Measurements from ENCODE around the gene LUC7L.
"Not testable (repeated sequence)": the region's sequence is repeated elsewhere in the genome, so short reads cannot be mapped to it uniquely, and the experiment has no call there.

LUC7L gene

GRCh38 chr16:249431-249830 lies 20.2 kb upstream of the LUC7L start:
- no peaks in the 10 kb centered on the region for H3K4me1 ChIP-seq (ENCODE audit: control insufficient read depth, insufficient read depth, low read length)
- no peaks in the 10 kb centered on the region for H3K9me3 ChIP-seq (ENCODE audit: control insufficient read depth in 2 of 2, low read length in 2 of 2)
- no peaks in the 10 kb centered on the region for H3K27me3 ChIP-seq (ENCODE audit: control insufficient read depth in 1 of 2, insufficient read depth in 2 of 2, low read length in 2 of 2)
- no peak overlapping the region for H3K4me3 ChIP-seq (ENCODE audit: low read length in 2 of 2)
- no peak overlapping the region for H3K9ac ChIP-seq (ENCODE audit: low read length in 2 of 2)
- H3K36me3 ChIP-seq (ENCODE audit: control insufficient read depth in 2 of 2, insufficient read depth in 2 of 2, low read length in 2 of 2), result peaks cover 8 to 13% of the 10 kb centered on the region in 2 donors
- H3K27ac ChIP-seq (ENCODE audit: low read length), result no peak overlapping the region

- Histone ChIP-seq H3K27me3 (ENCODE audit: control insufficient read depth in 1 of 2, insufficient read depth in 2 of 2, low read length in 2 of 2) (no peaks in the 10 kb centered on the region), H3K4me1 (ENCODE audit: control insufficient read depth, insufficient read depth, low read length) (no peaks in the 10 kb centered on the region), H3K4me3 (ENCODE audit: low read length in 2 of 2) (no peak overlapping the region), H3K36me3 (ENCODE audit: control insufficient read depth in 2 of 2, insufficient read depth in 2 of 2, low read length in 2 of 2) (peaks cover 8% of the 10 kb centered on the region in 2 donors), H3K9ac (ENCODE audit: low read length in 2 of 2) (no peak overlapping the region), H3K9me3 (ENCODE audit: control insufficient read depth in 2 of 2, low read length in 2 of 2) (no peaks in the 10 kb centered on the region), H3K27ac (ENCODE audit: low read length) (no peak overlapping the region)
These were observed 17.8 kb upstream of the LUC7L start for GRCh38 chr16:247027-247426.

- Histone ChIP-seq H3K9me3 (ENCODE audit: control insufficient read depth in 2 of 2, low read length in 2 of 2) (no peaks in the 10 kb centered on the region), H3K27me3 (ENCODE audit: control insufficient read depth in 1 of 2, insufficient read depth in 2 of 2, low read length in 2 of 2) (no peaks in the 10 kb centered on the region), H3K36me3 (ENCODE audit: control insufficient read depth in 2 of 2, insufficient read depth in 2 of 2, low read length in 2 of 2) (peaks cover 1 to 4% of the 10 kb centered on the region in 2 donors), H3K27ac (ENCODE audit: low read length) (no peak overlapping the region), H3K9ac (ENCODE audit: low read length in 2 of 2) (no peak overlapping the region), H3K4me1 (ENCODE audit: control insufficient read depth, insufficient read depth, low read length) (no peaks in the 10 kb centered on the region), H3K4me3 (ENCODE audit: low read length in 2 of 2) (no peak overlapping the region)
These were observed 15.9 kb upstream of the LUC7L start for GRCh38 chr16:245105-245504.

GRCh38 chr16:243348-243747 lies 14.1 kb upstream of the LUC7L start:
- H3K27me3 ChIP-seq (ENCODE audit: control insufficient read depth in 1 of 2, insufficient read depth in 2 of 2, low read length in 2 of 2), result no peaks in the 10 kb centered on the region
- H3K4me1 ChIP-seq (ENCODE audit: control insufficient read depth, insufficient read depth, low read length), result peaks cover 5% of the 10 kb centered on the region
- H3K9me3 ChIP-seq (ENCODE audit: control insufficient read depth in 2 of 2, low read length in 2 of 2), result no peaks in the 10 kb centered on the region
- no peaks in the 10 kb centered on the region for H3K36me3 ChIP-seq (ENCODE audit: control insufficient read depth in 2 of 2, insufficient read depth in 2 of 2, low read length in 2 of 2)
- H3K4me3 ChIP-seq (ENCODE audit: low read length in 2 of 2), result no peak overlapping the region
- no peak overlapping the region for H3K27ac ChIP-seq (ENCODE audit: low read length)
- no peak overlapping the region for H3K9ac ChIP-seq (ENCODE audit: low read length in 2 of 2)

GRCh38 chr16:242281-242680 lies 13.0 kb upstream of the LUC7L start:
- H3K36me3 ChIP-seq (ENCODE audit: control insufficient read depth in 2 of 2, insufficient read depth in 2 of 2, low read length in 2 of 2), result no peaks in the 10 kb centered on the region
- no peak overlapping the region for H3K9ac ChIP-seq (ENCODE audit: low read length in 2 of 2)
- no peaks in the 10 kb centered on the region for H3K9me3 ChIP-seq (ENCODE audit: control insufficient read depth in 2 of 2, low read length in 2 of 2)
- H3K27me3 ChIP-seq (ENCODE audit: control insufficient read depth in 1 of 2, insufficient read depth in 2 of 2, low read length in 2 of 2), result no peaks in the 10 kb centered on the region
- peaks cover 5% of the 10 kb centered on the region for H3K4me1 ChIP-seq (ENCODE audit: control insufficient read depth, insufficient read depth, low read length)
- no peak overlapping the region for H3K27ac ChIP-seq (ENCODE audit: low read length)
- H3K4me3 ChIP-seq (ENCODE audit: low read length in 2 of 2), result no peak overlapping the region

GRCh38 chr16:240559-240958 lies 11.3 kb upstream of the LUC7L start:
- H3K4me1 ChIP-seq (ENCODE audit: control insufficient read depth, insufficient read depth, low read length), result peaks cover 6% of the 10 kb centered on the region
- H3K9ac ChIP-seq (ENCODE audit: low read length in 2 of 2), result no peak overlapping the region
- no peaks in the 10 kb centered on the region for H3K9me3 ChIP-seq (ENCODE audit: control insufficient read depth in 2 of 2, low read length in 2 of 2)
- H3K27me3 ChIP-seq (ENCODE audit: control insufficient read depth in 1 of 2, insufficient read depth in 2 of 2, low read length in 2 of 2), result no peaks in the 10 kb centered on the region
- H3K4me3 ChIP-seq (ENCODE audit: low read length in 2 of 2), result no peak overlapping the region
- no peak overlapping the region for H3K27ac ChIP-seq (ENCODE audit: low read length)
- no peaks in the 10 kb centered on the region for H3K36me3 ChIP-seq (ENCODE audit: control insufficient read depth in 2 of 2, insufficient read depth in 2 of 2, low read length in 2 of 2)

GRCh38 chr16:239948-240277 lies 10.7 kb upstream of the LUC7L start:
- Histone ChIP-seq H3K4me3 (ENCODE audit: low read length in 2 of 2) (no peak overlapping the region), H3K36me3 (ENCODE audit: control insufficient read depth in 2 of 2, insufficient read depth in 2 of 2, low read length in 2 of 2) (no peaks in the 10 kb centered on the region), H3K27me3 (ENCODE audit: control insufficient read depth in 1 of 2, insufficient read depth in 2 of 2, low read length in 2 of 2) (no peaks in the 10 kb centered on the region), H3K9ac (ENCODE audit: low read length in 2 of 2) (no peak overlapping the region), H3K27ac (ENCODE audit: low read length) (peak overlapping the region; percentile 6), H3K4me1 (ENCODE audit: control insufficient read depth, insufficient read depth, low read length) (peaks cover 12% of the 10 kb centered on the region), H3K9me3 (ENCODE audit: control insufficient read depth in 2 of 2, low read length in 2 of 2) (no peaks in the 10 kb centered on the region)

GRCh38 chr16:234468-235305 lies 5.4 kb upstream of the LUC7L start, which contains the start of gene FAM234A:
FAM234A (plus strand) TSS chr16:234821; CDS start chr16:254414, 19,593 bp downstream.
- Histone ChIP-seq H3K36me3 (ENCODE audit: control insufficient read depth in 2 of 2, insufficient read depth in 2 of 2, low read length in 2 of 2) (no peaks in the 10 kb centered on the region), H3K4me1 (ENCODE audit: control insufficient read depth, insufficient read depth, low read length) (peaks cover 9% of the 10 kb centered on the region), H3K27ac (ENCODE audit: low read length) (peak within 1 kb of the TSS; percentile 97), H3K9me3 (ENCODE audit: control insufficient read depth in 2 of 2, low read length in 2 of 2) (no peaks in the 10 kb centered on the region), H3K27me3 (ENCODE audit: control insufficient read depth in 1 of 2, insufficient read depth in 2 of 2, low read length in 2 of 2) (no peaks in the 10 kb centered on the region), H3K4me3 (ENCODE audit: low read length in 2 of 2) (peak within 1 kb of the TSS; percentile 89 to 92), H3K9ac (ENCODE audit: low read length in 2 of 2) (peak within 1 kb of the TSS; percentile 95 to 96)

- peaks cover 23% of the 10 kb centered on the region for H3K4me1 ChIP-seq (ENCODE audit: control insufficient read depth, insufficient read depth, low read length)
- H3K27me3 ChIP-seq (ENCODE audit: control insufficient read depth in 1 of 2, insufficient read depth in 2 of 2, low read length in 2 of 2), result no peaks in the 10 kb centered on the region
- no peak overlapping the region for H3K27ac ChIP-seq (ENCODE audit: low read length)
- H3K9ac ChIP-seq (ENCODE audit: low read length in 2 of 2), result no peak overlapping the region
- H3K36me3 ChIP-seq (ENCODE audit: control insufficient read depth in 2 of 2, insufficient read depth in 2 of 2, low read length in 2 of 2), result peaks cover 8 to 11% of the 10 kb centered on the region in 2 donors
- no peak overlapping the region for H3K4me3 ChIP-seq (ENCODE audit: low read length in 2 of 2)
- H3K9me3 ChIP-seq (ENCODE audit: control insufficient read depth in 2 of 2, low read length in 2 of 2), result no peaks in the 10 kb centered on the region
These were observed 1.7 kb upstream of the LUC7L start for GRCh38 chr16:230949-231348.

GRCh38 chr16:230351-230750 lies 1.1 kb upstream of the LUC7L start:
- peaks cover 10 to 11% of the 10 kb centered on the region in 2 donors for H3K36me3 ChIP-seq (ENCODE audit: control insufficient read depth in 2 of 2, insufficient read depth in 2 of 2, low read length in 2 of 2)
- not testable (repeated sequence) for H3K27me3 ChIP-seq (ENCODE audit: control insufficient read depth in 1 of 2, insufficient read depth in 2 of 2, low read length in 2 of 2); H3K9me3 ChIP-seq (ENCODE audit: control insufficient read depth in 2 of 2, low read length in 2 of 2); H3K27ac ChIP-seq (ENCODE audit: low read length); H3K9ac ChIP-seq (ENCODE audit: low read length in 2 of 2); H3K4me3 ChIP-seq (ENCODE audit: low read length in 2 of 2)
- H3K4me1 ChIP-seq (ENCODE audit: control insufficient read depth, insufficient read depth, low read length), result peaks cover 20% of the 10 kb centered on the region

- Histone ChIP-seq H3K27me3 (ENCODE audit: control insufficient read depth in 1 of 2, insufficient read depth in 2 of 2, low read length in 2 of 2) (no peaks in the 10 kb centered on the region), H3K36me3 (ENCODE audit: control insufficient read depth in 2 of 2, insufficient read depth in 2 of 2, low read length in 2 of 2) (peaks cover 11 to 12% of the 10 kb centered on the region in 2 donors), H3K27ac (ENCODE audit: low read length) (peak overlapping the region; percentile 93), H3K9ac (ENCODE audit: low read length in 2 of 2) (peak overlapping the region in 1 of 2 donors; percentile 92), H3K9me3 (ENCODE audit: control insufficient read depth in 2 of 2, low read length in 2 of 2) (no peaks in the 10 kb centered on the region), H3K4me1 (ENCODE audit: control insufficient read depth, insufficient read depth, low read length) (peaks cover 16% of the 10 kb centered on the region), H3K4me3 (ENCODE audit: low read length in 2 of 2) (peak overlapping the region; percentile 91 to 96)
These were observed 557 bp upstream of the LUC7L start for GRCh38 chr16:229731-230281.

Data from stomach smooth muscle (tissue), 2 donors.